22Rv1 (cell line): ENCODE data around the gene SULT1A2.

Experiments
- ZFX ChIP-seq: fragments of 450-650 bp; IDR thresholded peaks from 2 replicates; pipeline ENCODE4 v1.6.1; 2017; ENCODE audit warnings: antibody characterized with exemption, borderline replicate concordance
- TF ChIP-seq, protein P1 (sequence below): fragments of 450-650 bp; IDR thresholded peaks from 2 replicates; pipeline ENCODE4 v1.5.1; 2017; ENCODE audit warnings: mild to moderate bottlenecking

GRCh38 chr16:28590384-28591340 lies 6.2 kb downstream of the SULT1A2 start:
- TF ChIP-seq, protein P1, sequence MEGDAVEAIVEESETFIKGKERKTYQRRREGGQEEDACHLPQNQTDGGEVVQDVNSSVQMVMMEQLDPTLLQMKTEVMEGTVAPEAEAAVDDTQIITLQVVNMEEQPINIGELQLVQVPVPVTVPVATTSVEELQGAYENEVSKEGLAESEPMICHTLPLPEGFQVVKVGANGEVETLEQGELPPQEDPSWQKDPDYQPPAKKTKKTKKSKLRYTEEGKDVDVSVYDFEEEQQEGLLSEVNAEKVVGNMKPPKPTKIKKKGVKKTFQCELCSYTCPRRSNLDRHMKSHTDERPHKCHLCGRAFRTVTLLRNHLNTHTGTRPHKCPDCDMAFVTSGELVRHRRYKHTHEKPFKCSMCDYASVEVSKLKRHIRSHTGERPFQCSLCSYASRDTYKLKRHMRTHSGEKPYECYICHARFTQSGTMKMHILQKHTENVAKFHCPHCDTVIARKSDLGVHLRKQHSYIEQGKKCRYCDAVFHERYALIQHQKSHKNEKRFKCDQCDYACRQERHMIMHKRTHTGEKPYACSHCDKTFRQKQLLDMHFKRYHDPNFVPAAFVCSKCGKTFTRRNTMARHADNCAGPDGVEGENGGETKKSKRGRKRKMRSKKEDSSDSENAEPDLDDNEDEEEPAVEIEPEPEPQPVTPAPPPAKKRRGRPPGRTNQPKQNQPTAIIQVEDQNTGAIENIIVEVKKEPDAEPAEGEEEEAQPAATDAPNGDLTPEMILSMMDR: no peak
- TF ChIP-seq ZFX: no peak
